T-helper 17 cell (primary cell): ENCODE results near the gene STOML1. TPM values are rescaled to one million over a fixed set of nuclear protein-coding genes. Genes with fewer than 3 reads are reported as not detected.

Experiments used
- ATAC-seq: fragments of 150-1000 bp; cut with Tn5 transposase; 2 replicates; pipeline ENCODE4 v1.10.0; 2021; ENCODE audit warnings: mild to moderate bottlenecking, moderate library complexity
- DNase-seq, 3 donors: peaks; one replicate each; pipeline versions ENCODE4 v3.0.0 to v3.0.0-alpha.2; 2020 to 2021
- H3K9me3 ChIP-seq: one replicate; pipeline ENCODE4 v1.7.0; 2013; ENCODE audit warnings: low read length, mild to moderate bottlenecking; ENCODE audit not compliant: control insufficient read depth, poor library complexity, severe bottlenecking
- H3K27ac Mint-ChIP-seq: one replicate; pipeline ENCODE4 v1.8.0; 2022; ENCODE audit warnings: mild to moderate bottlenecking, moderate library complexity, mixed read lengths
- H3K27me3 Mint-ChIP-seq: one replicate; pipeline ENCODE4 v1.8.0; 2022; ENCODE audit warnings: mixed read lengths
- H3K36me3 Mint-ChIP-seq: one replicate; pipeline ENCODE4 v1.8.0; 2022; ENCODE audit warnings: low read depth, mixed read lengths
- H3K4me1 Mint-ChIP-seq: one replicate; pipeline ENCODE4 v1.8.0; 2022; ENCODE audit warnings: mild to moderate bottlenecking, mixed read lengths
- H3K4me3 Mint-ChIP-seq: one replicate; pipeline ENCODE4 v1.8.0; 2022; ENCODE audit warnings: mild to moderate bottlenecking, moderate library complexity, mixed read lengths
- total RNA-seq, 4 donors: library from RNA in 2 of 4; stranded (reverse) in 2 of 4; gene quantifications; one replicate each; pipeline ENCODE4 v1.2.3 and lab custom pipeline; 2022 to 2026

STOML1 gene
- total RNA-seq, 2 donors from 2014 or later, result 3.7 to 5.6 TPM

DNA sequence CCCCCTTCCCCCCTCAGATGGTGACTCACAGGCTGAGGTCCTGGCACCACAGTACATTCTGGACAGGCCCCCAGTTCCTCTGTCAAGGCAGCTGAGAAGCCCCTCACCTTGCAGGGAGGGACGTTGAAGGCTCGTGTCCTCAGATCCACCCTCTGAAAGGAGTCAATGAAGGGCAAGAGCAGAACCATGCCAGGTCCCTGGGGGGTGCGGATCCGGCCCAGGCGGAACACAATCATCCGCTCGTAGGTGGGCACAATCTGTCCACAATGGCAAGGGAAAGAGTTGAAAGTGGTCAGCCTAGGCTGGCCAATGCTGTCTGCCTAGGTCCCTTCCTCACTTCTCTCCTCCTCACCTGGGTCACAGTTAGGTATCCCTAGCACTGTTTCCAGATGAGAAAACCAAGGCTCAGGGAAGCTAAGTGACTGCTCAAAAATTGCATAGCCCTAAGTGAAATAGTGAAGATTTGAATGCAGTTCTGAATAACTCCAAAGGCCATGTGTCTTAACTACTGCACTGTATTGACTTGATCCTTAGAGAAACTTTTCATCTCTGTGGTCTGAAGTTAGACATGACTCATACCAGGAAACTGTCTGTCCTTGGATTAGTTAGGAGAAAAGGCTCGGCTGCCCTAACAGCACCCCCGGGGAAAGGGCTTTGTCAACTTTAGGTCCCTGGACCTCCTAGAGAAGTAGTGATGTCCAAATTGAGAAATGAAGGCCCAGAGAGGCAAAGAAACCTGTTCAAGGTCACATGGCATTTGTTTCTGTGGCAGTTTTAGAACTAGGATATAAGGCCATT is 2.9 kb downstream of the STOML1 start:
- Mint-ChIP-seq H3K36me3 (peaks cover 6% of the 10 kb centered on the region), H3K4me1 (peaks cover 28% of the 10 kb centered on the region)

DNA sequence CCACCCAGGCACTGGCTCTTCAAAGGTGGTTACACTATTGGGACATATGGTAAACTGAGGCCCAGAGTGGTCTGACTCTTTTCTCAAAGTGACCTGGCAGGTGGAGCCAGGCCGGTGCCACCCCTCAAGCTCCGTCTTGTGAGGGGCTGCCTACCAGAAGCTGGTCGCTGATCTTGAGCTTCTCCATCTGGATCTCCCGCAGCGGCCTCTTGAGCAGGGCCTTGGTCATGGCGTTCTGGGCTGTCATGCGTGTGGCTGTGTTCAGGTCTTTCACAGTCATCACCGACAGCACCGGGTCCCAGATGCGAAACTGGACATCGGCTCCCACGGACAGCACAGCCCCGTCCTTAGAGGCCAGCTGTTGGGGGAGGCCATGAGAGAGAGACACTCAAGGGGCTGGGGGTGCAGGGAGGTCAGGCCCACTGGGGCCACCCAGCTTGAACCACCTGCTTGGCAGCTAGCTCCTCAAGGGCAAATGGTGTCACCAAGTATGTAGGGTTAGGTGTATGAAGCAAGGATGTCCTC is 3.6 kb downstream of the STOML1 start:
- ATAC-seq (no peak), DNase-seq (no peak)
- no peaks in the 10 kb centered on the region for H3K9me3 ChIP-seq
- Mint-ChIP-seq H3K4me1 (peaks cover 26% of the 10 kb centered on the region), H3K36me3 (peaks cover 8% of the 10 kb centered on the region), H3K4me3 (no peak overlapping the region), H3K27ac (no peak overlapping the region), H3K27me3 (no peaks in the 10 kb centered on the region)

More for the DNA sequence above, 2.9 kb downstream of the STOML1 start:
- H3K27ac Mint-ChIP-seq, result no peak overlapping the region
- no peak for DNase-seq
- ATAC-seq, result no peak
- H3K9me3 ChIP-seq, result no peaks in the 10 kb centered on the region
- no peak overlapping the region for H3K4me3 Mint-ChIP-seq
- H3K27me3 Mint-ChIP-seq, result no peaks in the 10 kb centered on the region

DNA sequence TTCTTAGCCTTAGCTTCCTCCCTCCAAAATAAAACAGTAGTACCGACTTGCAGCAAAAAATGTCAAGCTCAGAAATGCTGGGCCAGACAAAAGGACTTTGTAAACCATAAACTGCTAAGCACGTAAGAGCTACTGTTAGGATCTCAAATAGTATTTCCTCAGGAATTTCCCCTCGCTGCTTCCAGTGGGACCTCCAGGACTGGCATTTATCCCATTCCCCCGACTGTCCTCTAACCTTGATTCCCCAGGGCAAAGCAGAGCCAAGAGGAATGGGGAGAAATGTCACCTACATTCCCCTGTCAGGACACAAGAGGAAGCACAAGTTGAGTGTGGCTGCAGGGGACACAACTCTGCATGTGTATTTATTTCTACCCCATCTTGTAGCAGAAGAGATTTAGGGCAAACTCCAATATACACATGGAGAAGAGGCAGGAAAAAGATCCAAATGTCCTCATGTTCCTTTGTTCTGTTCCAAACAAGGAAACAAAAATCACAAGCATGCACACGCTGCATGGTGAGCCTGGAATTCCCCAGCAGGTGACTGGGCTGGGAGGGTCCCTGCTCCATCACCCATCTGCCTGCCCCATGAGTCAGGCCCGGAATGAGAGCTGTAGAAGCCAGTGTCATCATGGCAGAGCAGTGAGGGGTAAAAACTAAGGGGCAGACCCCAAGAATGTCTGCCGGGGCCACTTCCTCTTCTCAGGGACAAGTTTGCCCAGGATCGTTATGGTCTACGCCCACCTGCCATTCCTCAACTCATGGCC is 4.2 kb downstream of the STOML1 start:
- no peak for DNase-seq
- no peak for ATAC-seq
- H3K4me1 Mint-ChIP-seq, result peaks cover 24% of the 10 kb centered on the region

GRCh38 chr15:73987250-73987649 is 4.8 kb downstream of the STOML1 start:
- DNase-seq, result no peak
- H3K36me3 Mint-ChIP-seq, result peaks cover 8% of the 10 kb centered on the region
- no peaks in the 10 kb centered on the region for H3K27me3 Mint-ChIP-seq
- H3K4me3 Mint-ChIP-seq, result no peak overlapping the region
- ATAC-seq, result no peak
- no peaks in the 10 kb centered on the region for H3K9me3 ChIP-seq
- H3K4me1 Mint-ChIP-seq, result peaks cover 22% of the 10 kb centered on the region
- H3K27ac Mint-ChIP-seq, result no peak overlapping the region

More for the DNA sequence above, 4.2 kb downstream of the STOML1 start:
- Mint-ChIP-seq H3K27ac (no peak overlapping the region), H3K36me3 (peaks cover 8% of the 10 kb centered on the region), H3K27me3 (no peaks in the 10 kb centered on the region), H3K4me3 (no peak overlapping the region)
- no peaks in the 10 kb centered on the region for H3K9me3 ChIP-seq

DNA sequence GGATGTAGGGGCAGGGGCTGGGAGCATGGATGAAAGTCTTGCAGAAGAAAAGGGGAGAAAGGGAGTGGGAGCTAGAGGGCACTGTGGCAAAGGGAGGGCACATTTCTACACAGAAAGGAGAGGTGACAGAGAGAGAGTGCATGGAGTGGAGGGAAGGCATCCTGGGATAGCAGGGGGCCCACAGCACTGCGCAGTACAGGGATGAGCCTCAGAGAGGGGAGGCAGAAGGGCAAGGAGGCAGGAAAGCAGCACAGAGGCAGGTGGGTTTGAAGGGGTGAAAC is 5.4 kb downstream of the STOML1 start:
- peaks cover 27% of the 10 kb centered on the region for H3K4me1 Mint-ChIP-seq
- no peak overlapping the region for H3K27ac Mint-ChIP-seq
- H3K27me3 Mint-ChIP-seq, result no peaks in the 10 kb centered on the region
- peaks cover 8% of the 10 kb centered on the region for H3K36me3 Mint-ChIP-seq
- no peak overlapping the region for H3K4me3 Mint-ChIP-seq
- H3K9me3 ChIP-seq, result no peaks in the 10 kb centered on the region
- ATAC-seq, result no peak
- DNase-seq, result no peak

GRCh38 chr15:73986055-73986775 is 5.9 kb downstream of the STOML1 start:
- no peak for DNase-seq
- ATAC-seq, result no peak
- Mint-ChIP-seq H3K36me3 (peaks cover 8% of the 10 kb centered on the region), H3K4me3 (no peak overlapping the region), H3K27me3 (no peaks in the 10 kb centered on the region), H3K27ac (no peak overlapping the region), H3K4me1 (peaks cover 30% of the 10 kb centered on the region)
- no peaks in the 10 kb centered on the region for H3K9me3 ChIP-seq

DNA sequence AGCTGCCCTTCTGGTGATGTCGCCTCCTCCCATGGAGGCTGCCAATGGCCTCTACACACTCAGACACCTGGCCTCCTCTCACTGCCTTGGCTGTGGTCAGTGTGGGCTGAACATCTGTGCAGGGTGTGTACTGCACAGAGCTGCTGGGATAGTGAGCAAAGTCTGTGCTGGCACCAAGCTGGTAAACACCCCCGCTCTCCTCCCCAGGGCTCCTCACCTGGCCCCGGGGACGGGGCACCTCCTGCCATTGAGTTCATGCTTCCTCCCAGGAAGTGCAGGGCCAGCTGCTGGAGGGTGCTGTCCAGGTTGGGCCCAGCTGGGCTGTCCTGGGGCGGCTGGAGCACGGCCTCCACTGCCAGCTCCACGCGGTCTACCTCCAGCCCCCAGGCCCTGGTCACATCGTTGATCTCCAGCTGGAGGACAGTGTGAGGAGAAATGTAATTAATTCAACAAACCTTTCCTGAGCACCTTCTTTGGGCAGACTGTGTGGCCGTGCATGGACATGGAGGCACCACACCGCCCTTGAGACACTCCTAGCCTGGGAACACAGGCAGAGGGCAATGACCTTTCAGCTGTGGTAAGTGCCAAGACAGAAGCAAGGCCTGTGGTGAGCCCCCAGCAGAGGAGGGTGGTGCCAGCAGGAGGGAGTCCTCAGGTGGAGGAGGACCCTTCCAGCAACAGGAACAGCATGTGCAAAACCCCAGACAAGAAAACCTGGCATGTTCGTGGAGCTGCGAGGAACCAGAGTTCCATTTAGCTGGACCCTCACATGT is 6.8 kb downstream of the STOML1 start:
- no peak overlapping the region for H3K27ac Mint-ChIP-seq
- H3K36me3 Mint-ChIP-seq, result peaks cover 8% of the 10 kb centered on the region
- no peak for DNase-seq
- H3K9me3 ChIP-seq, result no peaks in the 10 kb centered on the region
- peaks cover 24% of the 10 kb centered on the region for H3K4me1 Mint-ChIP-seq
- ATAC-seq, result no peak
- H3K27me3 Mint-ChIP-seq, result no peaks in the 10 kb centered on the region
- H3K4me3 Mint-ChIP-seq, result no peak overlapping the region

DNA sequence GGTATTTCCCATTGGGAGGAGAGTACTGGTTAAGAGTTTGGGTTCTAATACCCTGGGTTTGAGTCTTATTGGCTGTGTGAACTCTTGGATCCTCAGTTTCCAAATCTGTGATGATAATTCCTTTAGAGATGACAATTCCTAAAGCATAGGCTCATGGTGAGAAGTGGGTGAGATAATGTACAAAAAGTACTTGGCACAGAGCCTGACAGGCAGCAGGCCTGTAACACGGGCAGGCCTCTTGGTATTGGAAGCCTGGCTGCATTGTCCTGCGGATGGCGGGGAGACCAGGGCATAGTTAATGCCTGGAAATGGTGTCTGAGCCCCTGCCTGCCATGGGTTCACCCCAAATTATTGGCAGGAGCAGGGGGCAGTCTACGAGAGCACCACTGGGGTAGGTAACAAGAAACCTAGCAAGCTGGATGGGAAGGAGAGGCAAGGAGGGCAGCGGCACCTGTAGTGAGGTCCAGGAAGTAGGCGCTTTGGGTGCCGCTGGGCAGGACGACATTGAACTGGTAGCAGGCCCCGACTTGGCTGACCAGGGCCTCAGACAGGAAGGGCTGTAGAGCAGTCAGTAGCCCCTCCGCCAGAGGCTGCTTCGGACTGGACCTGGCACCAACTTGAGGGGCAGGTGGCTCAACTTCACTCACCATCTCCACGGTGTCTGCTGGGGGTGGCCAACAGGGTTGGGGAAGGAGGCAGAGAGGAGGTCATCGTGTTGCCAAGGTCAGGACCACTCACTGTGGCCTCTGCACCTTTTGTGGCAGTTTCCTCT is 7.7 kb downstream of the STOML1 start:
- ATAC-seq (no peak), DNase-seq (no peak)
- no peaks in the 10 kb centered on the region for H3K9me3 ChIP-seq
- peaks cover 8% of the 10 kb centered on the region for H3K36me3 Mint-ChIP-seq
- H3K27ac Mint-ChIP-seq, result no peak overlapping the region
- H3K4me1 Mint-ChIP-seq, result peaks cover 24% of the 10 kb centered on the region
- no peaks in the 10 kb centered on the region for H3K27me3 Mint-ChIP-seq
- no peak overlapping the region for H3K4me3 Mint-ChIP-seq

- no peak overlapping the region for H3K4me3 Mint-ChIP-seq
- H3K27ac Mint-ChIP-seq, result no peak overlapping the region
- no peaks in the 10 kb centered on the region for H3K9me3 ChIP-seq
- peaks cover 8% of the 10 kb centered on the region for H3K36me3 Mint-ChIP-seq
- no peaks in the 10 kb centered on the region for H3K27me3 Mint-ChIP-seq
- DNase-seq (no peak), ATAC-seq (no peak)
- H3K4me1 Mint-ChIP-seq, result peaks cover 27% of the 10 kb centered on the region
Observed at GRCh38 chr15:73983773-73984172, 8.3 kb downstream of the STOML1 start.

DNA sequence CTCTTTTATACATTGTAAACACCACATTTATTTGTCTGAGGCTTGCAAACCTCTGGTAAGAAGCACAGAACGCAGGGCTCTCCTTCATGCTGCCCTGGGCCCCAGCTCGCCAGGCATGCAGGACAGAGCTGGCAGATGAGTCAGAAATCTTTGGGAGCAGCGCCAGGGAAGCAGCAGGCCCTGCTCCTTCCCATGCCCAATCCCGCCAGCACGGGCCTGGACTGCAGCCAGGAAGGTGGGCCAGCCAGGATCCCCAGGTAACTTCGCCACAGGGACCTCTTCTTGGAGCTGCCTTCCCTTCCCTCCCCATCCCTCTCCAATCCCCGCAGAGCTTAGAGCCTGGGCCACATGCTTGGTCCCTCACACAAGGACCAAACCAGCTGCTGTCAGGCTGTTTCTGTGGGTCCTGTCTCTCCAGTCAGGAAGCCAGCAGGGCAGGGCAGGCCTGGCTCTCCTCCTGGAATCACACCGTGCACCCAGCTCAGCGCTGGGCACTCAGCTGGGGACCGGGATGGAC is 8.8 kb downstream of the STOML1 start:
- H3K4me3 Mint-ChIP-seq, result no peak overlapping the region
- peak overlapping the region; percentile 92 for H3K27ac Mint-ChIP-seq
- H3K36me3 Mint-ChIP-seq, result peaks cover 8% of the 10 kb centered on the region
- H3K9me3 ChIP-seq, result no peaks in the 10 kb centered on the region
- peaks cover 27% of the 10 kb centered on the region for H3K4me1 Mint-ChIP-seq
- DNase-seq, result no peak
- H3K27me3 Mint-ChIP-seq, result no peaks in the 10 kb centered on the region
- ATAC-seq, result no peak

DNA sequence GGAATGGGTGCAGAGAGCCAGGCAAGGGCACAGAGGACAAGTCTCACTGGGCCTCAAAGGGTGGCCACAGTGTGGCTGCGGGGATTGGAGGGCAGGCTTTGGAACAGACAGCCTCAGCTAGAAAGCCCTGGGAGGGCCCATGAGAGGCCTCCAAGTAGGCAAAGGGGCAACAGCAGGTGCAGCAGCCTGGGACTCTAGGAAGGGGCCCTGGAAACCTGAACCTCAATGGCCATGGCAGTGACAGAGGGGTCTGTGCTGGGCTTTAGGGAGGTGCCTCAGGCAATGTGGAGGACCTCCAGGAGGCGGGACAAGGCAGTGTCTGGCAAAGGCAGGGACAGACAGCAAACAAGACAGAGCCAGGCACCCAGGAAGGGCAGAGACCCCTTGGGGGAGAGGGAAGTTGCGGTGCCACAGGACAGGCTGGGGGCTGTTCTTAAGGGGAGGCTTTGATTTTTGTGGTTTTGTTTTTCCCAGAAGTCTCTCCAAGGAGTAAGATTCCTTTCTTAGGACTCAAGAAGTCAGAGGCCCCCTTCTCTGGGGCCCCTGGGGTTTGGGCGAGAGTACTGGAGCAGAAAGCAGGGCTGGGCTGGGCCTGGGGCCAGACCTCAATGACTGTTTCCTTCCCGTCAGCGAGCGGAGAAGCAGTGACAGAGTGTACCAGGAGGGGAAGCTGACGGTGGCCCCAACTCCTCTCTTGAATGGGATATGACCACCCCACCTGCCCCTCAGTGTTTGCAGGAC is 9.7 kb downstream of the STOML1 start:
- peak overlapping the region; percentile 66 for H3K4me3 Mint-ChIP-seq
- peaks cover 8% of the 10 kb centered on the region for H3K36me3 Mint-ChIP-seq
- H3K27me3 Mint-ChIP-seq, result no peaks in the 10 kb centered on the region
- ATAC-seq (peak; percentile 77), DNase-seq (no peak)
- H3K27ac Mint-ChIP-seq, result peak overlapping the region; percentile 92
- no peaks in the 10 kb centered on the region for H3K9me3 ChIP-seq
- peaks cover 27% of the 10 kb centered on the region for H3K4me1 Mint-ChIP-seq
